ENCODE data around the gene WFDC5. TPM values are rescaled to one million over a fixed set of nuclear protein-coding genes. Genes with fewer than 3 reads are reported as not detected.

Gene WFDC5
- total and polyA plus RNA-seq, 2 donors (not counting 3 experiments of a cell fraction or from before 2014, with no cell fraction given) = not detected

DNA sequence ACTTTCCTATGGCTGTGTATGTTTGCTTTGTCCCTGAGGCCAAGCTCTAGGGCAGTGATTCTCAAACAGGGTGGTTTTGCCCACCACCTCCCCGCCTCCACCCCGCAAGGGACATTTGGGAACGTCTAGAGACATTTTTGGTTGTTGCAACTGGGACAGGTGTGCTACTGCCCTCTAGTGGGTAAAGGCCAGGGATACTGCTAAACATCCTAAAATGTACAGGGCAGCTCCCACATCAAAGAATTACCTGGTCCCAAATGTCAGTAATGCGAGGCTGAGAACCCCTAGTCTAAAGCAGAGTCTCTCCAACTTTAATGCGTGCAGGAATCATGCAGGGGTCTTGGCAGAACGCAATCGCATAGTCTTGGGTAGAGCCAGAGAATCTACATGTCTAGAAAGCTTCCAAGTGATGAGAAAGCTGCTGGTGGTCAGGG is 19.2 kb downstream of the WFDC5 start:
- POLR2A ChIA-PET = no interaction called here
- intact Hi-C loops (cut with micrococcal nuclease) = loop anchor here (1.0 to 5.0 kb wide), 8 partner anchors 15 to 676 kb away; partner anchors contain the start of genes KCNK15, TOMM34 and YWHAB
- Histone ChIP-seq H3K27me3 (ENCODE audit: control insufficient read depth in 2 of 2, insufficient read depth in 2 of 2, low read length in 2 of 2) (peaks cover 23 to 30% of the 10 kb centered on the region in 2 experiments), H3K27ac (ENCODE audit: insufficient read depth, low read depth, low read length) (no peak overlapping the region), H3K9me1 (replicated peaks; ENCODE audit: control insufficient read depth, extremely low read depth, insufficient read depth, low read length) (no peaks in the 10 kb centered on the region), H3K9ac (replicated peaks; ENCODE audit: extremely low read depth, insufficient read depth, low read length) (no peak overlapping the region), H3K9me3 (replicated peaks; ENCODE audit: control insufficient read depth, insufficient read depth, low read length) (no peaks in the 10 kb centered on the region), H3K4me2 (ENCODE audit: insufficient read depth, low read length) (no peak overlapping the region), H3K79me2 (ENCODE audit: control insufficient read depth, insufficient read depth, low read length) (no peaks in the 10 kb centered on the region), H4K20me1 (replicated peaks; ENCODE audit: control insufficient read depth, extremely low read depth, insufficient read depth, low read length) (no peaks in the 10 kb centered on the region), H3K4me3 (replicated peaks in 1 of 3; ENCODE audit: insufficient read depth in 1 of 3, low read depth in 1 of 3, low read length in 3 of 3) (no peak overlapping the region), H2AFZ (ENCODE audit: low read depth, low read length) (no peak overlapping the region), H3K4me1 (ENCODE audit: control insufficient read depth, extremely low read depth, insufficient read depth, low read length) (peaks cover under 1% of the 10 kb centered on the region), H3K36me3 (ENCODE audit: control insufficient read depth in 2 of 2, extremely low read depth in 1 of 2, insufficient read depth in 2 of 2, low read length in 2 of 2) (no peaks in the 10 kb centered on the region)
- peak; percentile 52 for DNase-seq (ENCODE audit: low read depth, low spot score)
- dilution Hi-C loops (cut with MboI; ENCODE audit: extremely low pct_ligation_motif_present, low sequenced_read_pairs) = no loop called here
- CTCF ChIA-PET = interaction anchor here (0.7 to 12.2 kb wide), 43 partner anchors 9 to 676 kb away, joined by 3 to 411 read pairs (median 5); partner anchors contain the start of genes TOMM34 and WFDC5
- TF ChIP-seq, protein P1, sequence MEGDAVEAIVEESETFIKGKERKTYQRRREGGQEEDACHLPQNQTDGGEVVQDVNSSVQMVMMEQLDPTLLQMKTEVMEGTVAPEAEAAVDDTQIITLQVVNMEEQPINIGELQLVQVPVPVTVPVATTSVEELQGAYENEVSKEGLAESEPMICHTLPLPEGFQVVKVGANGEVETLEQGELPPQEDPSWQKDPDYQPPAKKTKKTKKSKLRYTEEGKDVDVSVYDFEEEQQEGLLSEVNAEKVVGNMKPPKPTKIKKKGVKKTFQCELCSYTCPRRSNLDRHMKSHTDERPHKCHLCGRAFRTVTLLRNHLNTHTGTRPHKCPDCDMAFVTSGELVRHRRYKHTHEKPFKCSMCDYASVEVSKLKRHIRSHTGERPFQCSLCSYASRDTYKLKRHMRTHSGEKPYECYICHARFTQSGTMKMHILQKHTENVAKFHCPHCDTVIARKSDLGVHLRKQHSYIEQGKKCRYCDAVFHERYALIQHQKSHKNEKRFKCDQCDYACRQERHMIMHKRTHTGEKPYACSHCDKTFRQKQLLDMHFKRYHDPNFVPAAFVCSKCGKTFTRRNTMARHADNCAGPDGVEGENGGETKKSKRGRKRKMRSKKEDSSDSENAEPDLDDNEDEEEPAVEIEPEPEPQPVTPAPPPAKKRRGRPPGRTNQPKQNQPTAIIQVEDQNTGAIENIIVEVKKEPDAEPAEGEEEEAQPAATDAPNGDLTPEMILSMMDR (IDR thresholded peaks at IDR 0.05; ENCODE audit: extremely low read depth in 1 of 2, insufficient read depth in 1 of 2, low read depth in 1 of 2, low read length in 2 of 2) = peak; percentile 53 to 79
- TF ChIP-seq POLR2A (IDR thresholded peaks at IDR 0.05; ENCODE audit: low read depth, low read length) = no peak
- FAIRE-seq = peak; percentile 96
- BruUV-seq (replicated peaks) = no TSS peak

DNA sequence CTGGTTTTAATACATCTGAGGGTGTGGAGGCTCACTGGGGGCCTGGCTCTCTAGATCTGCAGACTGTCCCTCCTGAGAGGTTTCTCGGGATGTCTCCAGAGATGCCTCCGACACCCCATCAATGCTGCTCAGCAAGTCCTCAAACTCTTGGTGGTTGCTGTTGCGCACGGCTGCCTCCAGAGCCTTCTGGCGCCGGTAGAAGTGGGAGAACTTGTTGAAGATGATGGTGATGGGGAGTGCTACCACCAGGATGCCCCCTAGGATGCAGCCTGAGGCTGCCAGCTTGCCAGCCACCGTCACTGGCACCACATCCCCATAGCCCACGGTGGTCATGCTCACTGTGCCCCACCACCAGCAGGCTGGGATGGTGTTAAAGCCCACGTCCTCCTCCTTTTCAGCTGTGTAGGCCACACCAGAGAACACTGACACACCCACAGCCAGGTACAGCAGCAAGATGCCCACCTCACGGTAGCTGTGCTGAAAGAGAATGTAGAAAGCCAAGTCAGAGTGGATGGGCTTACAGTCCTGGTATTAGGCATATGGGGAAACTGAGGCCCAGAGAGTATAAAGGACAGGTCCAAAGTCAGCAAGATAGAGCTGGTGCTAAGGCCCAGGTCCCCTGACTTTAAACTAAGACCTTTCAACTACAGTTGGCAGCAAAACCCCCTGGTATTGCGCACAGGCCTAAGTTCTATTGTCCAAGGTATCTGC is 20.0 kb downstream of the WFDC5 start:
- dilution Hi-C loops (cut with MboI; ENCODE audit: extremely low pct_ligation_motif_present, low sequenced_read_pairs) = no loop called here
- intact Hi-C loops (cut with micrococcal nuclease) = loop anchor here (1.0 to 5.0 kb wide), 6 partner anchors 51 to 677 kb away; partner anchors contain the start of genes KCNK15 and YWHAB
- Histone ChIP-seq H3K79me2 (ENCODE audit: control insufficient read depth, insufficient read depth, low read length) (no peaks in the 10 kb centered on the region), H3K9me3 (replicated peaks; ENCODE audit: control insufficient read depth, insufficient read depth, low read length) (no peaks in the 10 kb centered on the region), H3K4me3 (replicated peaks in 1 of 3; ENCODE audit: insufficient read depth in 1 of 3, low read depth in 1 of 3, low read length in 3 of 3) (no peak overlapping the region), H3K4me2 (ENCODE audit: insufficient read depth, low read length) (no peak overlapping the region), H3K9me1 (replicated peaks; ENCODE audit: control insufficient read depth, extremely low read depth, insufficient read depth, low read length) (no peaks in the 10 kb centered on the region), H3K9ac (replicated peaks; ENCODE audit: extremely low read depth, insufficient read depth, low read length) (no peak overlapping the region), H3K36me3 (ENCODE audit: control insufficient read depth in 2 of 2, extremely low read depth in 1 of 2, insufficient read depth in 2 of 2, low read length in 2 of 2) (no peaks in the 10 kb centered on the region), H4K20me1 (replicated peaks; ENCODE audit: control insufficient read depth, extremely low read depth, insufficient read depth, low read length) (no peaks in the 10 kb centered on the region), H3K27me3 (ENCODE audit: control insufficient read depth in 2 of 2, insufficient read depth in 2 of 2, low read length in 2 of 2) (peaks cover 23 to 25% of the 10 kb centered on the region in 2 experiments), H2AFZ (ENCODE audit: low read depth, low read length) (no peak overlapping the region), H3K27ac (ENCODE audit: insufficient read depth, low read depth, low read length) (no peak overlapping the region), H3K4me1 (ENCODE audit: control insufficient read depth, extremely low read depth, insufficient read depth, low read length) (no peaks in the 10 kb centered on the region)
- no peak for TF ChIP-seq JUN (IDR thresholded peaks at IDR 0.05; ENCODE audit: borderline replicate concordance, insufficient read depth, insufficient read length, low read depth)
- TF ChIP-seq, protein P2, sequence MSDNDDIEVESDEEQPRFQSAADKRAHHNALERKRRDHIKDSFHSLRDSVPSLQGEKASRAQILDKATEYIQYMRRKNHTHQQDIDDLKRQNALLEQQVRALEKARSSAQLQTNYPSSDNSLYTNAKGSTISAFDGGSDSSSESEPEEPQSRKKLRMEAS (IDR thresholded peaks at IDR 0.05; ENCODE audit: insufficient read depth, insufficient read length) = no peak
- no peak for TF ChIP-seq POLR2AphosphoS5 (IDR thresholded peaks at IDR 0.05; ENCODE audit: insufficient read depth, low read depth, low read length)
- no peak for TF ChIP-seq EZH2 (IDR thresholded peaks at IDR 0.05; ENCODE audit: borderline replicate concordance, low read depth, low read length, severe bottlenecking)
- no peak for TF ChIP-seq FOS (IDR thresholded peaks at IDR 0.05; ENCODE audit: borderline replicate concordance, insufficient read depth, low read length)
- TF ChIP-seq GATA2 (IDR thresholded peaks at IDR 0.05; ENCODE audit: insufficient read depth, insufficient read length, low read depth, low read length) = no peak
- TF ChIP-seq, protein P1 (IDR thresholded peaks at IDR 0.05; ENCODE audit: extremely low read depth in 1 of 2, insufficient read depth in 1 of 2, low read depth in 1 of 2, low read length in 2 of 2) = no peak
- no peak for FAIRE-seq
- CTCF ChIA-PET = interaction anchor here (0.7 to 12.2 kb wide), 33 partner anchors 8 to 676 kb away, joined by 3 to 411 read pairs (median 6); partner anchors contain the start of genes TOMM34 and WFDC5
- DNase-seq (ENCODE audit: low read depth, low spot score) = no peak
- no TSS peak for BruUV-seq (replicated peaks)
- POLR2A ChIA-PET = no interaction called here
